RCC 7860 (cell line): ENCODE measurements around the gene RRBP1.

Experiments used
- DNase-seq: peaks from one replicate; pipeline ENCODE4 v3.0.0-alpha.2; 2015; ENCODE audit warnings: low spot score
- FAIRE-seq: peaks from 2 replicates; lab custom pipeline; 2012; peaks lifted over from hg19 to GRCh38; lab: Jason Lieb, UNC

The RRBP1 gene

DNA sequence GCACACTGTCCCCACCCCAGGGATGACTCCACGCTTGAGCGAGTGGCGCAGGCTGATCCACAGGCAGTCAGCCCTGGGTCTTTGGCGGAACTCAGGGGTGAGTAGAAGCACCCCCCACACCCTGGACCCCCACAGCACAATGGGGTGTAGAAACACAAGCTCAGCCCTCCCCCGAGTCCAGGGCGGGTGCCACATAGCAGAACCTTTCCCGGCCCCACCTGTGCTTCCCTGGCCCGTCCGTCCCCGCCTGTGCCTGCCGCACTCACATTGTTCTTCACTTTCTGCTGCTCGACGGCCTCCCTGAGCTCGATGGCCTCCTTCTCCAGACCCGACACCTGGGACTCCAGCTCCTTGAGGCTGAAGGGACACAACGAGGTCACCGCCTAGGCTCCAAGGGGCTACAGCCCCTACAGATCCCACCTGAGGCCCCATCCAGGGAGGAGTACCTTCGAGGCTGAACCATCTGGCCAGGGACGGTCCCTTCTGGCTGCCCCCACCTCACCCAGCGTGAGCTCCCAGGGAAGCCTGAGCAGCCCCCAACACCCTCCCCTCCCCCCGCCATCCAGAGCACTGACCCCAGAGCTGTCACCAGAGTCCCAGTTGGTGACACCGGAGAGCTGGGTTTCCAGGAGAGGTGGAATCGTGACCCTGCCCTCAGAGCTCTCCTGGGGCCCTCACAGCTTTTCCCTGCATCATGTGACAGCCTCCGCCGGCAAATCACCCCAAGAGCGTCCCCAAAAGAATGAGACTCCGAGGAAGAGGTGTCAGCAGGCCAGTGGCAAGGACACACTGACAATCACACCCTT lies 56.6 kb downstream of the RRBP1 start:
- FAIRE-seq = no peak

DNA sequence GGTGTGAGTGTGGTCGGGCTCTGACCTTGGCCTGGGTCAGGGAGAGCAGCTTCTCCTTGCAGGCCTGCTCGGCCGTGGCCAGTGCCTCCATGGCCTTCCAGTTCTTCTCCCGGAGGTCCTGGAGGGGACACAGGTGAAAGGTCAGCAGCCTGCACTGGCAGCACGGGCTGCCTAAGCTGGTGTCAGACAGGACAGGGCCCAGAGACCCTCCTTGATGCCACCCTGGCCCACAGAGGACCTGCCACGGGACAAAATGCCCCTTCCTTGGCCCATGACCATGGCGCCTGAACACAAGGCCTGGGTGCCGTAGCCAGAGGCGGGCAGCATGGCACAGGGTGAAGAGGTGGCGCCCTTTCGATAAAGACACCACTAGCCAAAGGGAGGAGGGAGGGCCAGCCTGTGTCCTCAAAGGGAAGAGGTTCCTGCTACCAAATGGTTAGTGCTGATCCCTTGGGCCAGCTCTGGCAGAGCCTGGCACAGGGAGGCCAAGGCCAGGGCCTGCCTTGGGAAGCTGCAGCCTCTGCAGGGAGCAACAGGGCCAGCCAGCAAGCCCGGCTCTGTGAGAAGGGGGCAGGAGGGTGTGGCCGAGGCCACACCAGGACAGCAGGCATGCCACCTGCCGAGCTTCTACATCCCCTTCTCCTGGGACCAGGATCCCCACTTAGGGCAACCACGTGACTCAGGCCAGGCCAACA lies 57.3 kb downstream of the RRBP1 start:
- no peak for FAIRE-seq

More for the DNA sequence above, 56.6 kb downstream of the RRBP1 start:
- no peak for DNase-seq

DNA sequence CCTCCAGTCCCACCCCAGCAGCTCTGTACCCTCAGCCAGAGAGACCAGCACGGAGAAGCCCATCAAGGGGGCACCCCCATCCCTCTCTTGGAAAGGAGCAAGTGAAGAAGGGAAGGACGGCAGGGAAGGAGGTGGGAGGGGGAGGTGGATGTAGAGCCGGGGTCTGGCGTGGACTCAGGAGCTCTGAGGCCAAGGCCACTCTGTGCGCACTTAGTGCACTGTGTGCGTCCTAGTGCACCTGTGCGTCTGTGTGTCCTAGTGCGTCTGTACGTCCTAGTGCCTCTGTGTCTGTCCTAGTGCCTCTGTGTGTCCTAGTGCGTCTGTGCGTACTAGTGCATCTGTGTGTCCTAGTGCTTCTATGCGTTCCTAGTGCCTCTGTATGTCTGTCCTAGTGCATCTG lies 58.0 kb downstream of the RRBP1 start:
- DNase-seq (no peak), FAIRE-seq (no peak)

More for the DNA sequence above, 57.3 kb downstream of the RRBP1 start:
- DNase-seq = no peak

DNA sequence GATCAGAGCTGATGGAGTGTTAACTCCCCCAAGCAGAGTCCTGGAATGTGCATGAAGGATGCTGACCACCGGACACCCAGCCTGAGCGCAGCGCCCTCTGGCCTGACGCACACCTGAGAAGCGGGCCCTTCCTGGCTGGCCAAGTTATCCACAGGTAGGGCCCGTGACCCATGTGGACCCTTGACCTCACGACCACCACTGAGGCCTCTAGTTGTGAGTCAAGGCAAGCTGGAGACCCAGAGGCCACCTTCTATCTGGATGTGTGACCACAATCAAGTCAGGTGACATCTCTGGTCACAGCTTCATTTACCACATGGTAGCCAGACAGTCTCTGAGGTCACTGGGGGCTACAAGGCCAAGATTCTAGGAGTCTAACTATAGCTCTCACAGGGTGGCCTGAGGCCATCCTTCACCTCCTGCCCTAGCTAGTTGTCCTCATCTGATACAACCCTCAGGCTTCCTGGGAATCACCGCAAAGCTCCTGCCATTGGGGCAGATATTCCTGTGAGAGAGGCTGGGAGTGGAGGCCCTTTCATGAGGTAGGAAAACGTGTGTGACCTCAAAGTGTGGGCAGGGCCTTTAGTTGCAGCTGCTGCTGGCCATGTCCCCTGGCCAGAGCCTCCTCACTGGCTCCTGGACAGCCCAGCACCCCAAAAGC lies 59.1 kb downstream of the RRBP1 start:
- FAIRE-seq = no peak
- no peak for DNase-seq

GRCh38 chr20:17622086-17622850 lies 59.8 kb downstream of the RRBP1 start:
- no peak for DNase-seq
- FAIRE-seq = no peak

- FAIRE-seq (no peak), DNase-seq (no peak)
Measured at GRCh38 chr20:17621229-17621968, 60.6 kb downstream of the RRBP1 start.

- DNase-seq = no peak
Measured at GRCh38 chr20:17620371-17621228, 61.4 kb downstream of the RRBP1 start.

GRCh38 chr20:17619351-17620093 lies 62.5 kb downstream of the RRBP1 start:
- FAIRE-seq = no peak

More at GRCh38 chr20:17620371-17621228, 61.4 kb downstream of the RRBP1 start:
- FAIRE-seq = no peak

DNA sequence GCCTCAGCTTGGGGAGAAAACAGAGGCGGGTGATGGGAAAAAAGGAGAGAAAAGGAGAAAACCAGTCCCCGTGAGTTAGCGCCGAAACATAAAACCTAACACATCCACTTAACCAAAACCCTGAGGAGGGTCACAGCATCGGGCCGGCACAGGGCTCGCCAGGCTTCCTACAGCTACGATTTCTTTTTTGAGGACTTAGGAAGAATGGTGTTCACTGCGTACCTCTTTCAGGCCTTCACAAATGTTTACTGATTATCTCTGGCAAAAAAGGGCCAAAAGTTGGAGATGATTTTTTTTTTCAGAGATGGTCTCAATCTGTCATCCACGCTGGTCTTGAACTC lies 63.4 kb downstream of the RRBP1 start:
- DNase-seq (no peak), FAIRE-seq (no peak)

More at GRCh38 chr20:17619351-17620093, 62.5 kb downstream of the RRBP1 start:
- no peak for DNase-seq

DNA sequence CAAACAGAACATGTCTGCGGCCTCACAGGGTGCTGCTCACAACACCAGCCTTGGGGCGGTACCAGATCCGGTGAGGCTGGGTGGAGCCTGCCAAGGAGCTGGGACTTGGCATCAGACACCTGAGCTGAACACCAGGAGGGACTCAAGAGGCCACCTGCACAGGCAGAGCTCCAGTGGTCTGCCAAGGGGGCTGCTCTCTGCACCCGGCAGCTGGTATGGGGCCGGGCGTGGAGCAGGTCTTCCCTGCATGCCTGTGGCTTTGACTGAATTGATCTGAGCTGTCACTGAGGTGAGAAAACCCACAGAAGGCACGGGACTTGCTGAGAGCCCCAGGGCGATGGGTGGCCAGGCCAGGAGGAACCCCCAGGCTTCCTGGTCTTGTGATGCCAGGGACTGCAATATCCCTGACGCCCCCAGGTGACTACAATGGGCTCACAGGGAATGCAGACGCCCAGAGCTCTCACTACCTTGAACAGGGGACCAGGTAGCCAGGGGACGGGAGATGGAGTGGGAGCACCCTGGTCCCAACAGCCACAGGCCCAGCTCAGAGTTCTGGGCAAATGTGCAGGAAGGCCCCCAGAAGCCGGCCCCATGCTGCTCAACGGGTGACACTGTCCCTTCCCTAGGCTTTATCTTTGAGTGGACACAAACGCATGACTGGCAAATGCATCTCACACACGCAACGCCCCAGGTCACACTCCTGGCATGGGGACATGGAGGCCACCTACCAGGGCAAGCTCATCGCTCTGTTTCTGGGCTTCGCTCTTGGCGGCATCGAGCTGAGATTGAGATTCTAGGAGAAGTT lies 64.0 kb downstream of the RRBP1 start:
- no peak for DNase-seq
- no peak for FAIRE-seq

- DNase-seq (peak; percentile 7), FAIRE-seq (no peak)
Measured at GRCh38 chr20:17617212-17617867, 64.7 kb downstream of the RRBP1 start.

DNA sequence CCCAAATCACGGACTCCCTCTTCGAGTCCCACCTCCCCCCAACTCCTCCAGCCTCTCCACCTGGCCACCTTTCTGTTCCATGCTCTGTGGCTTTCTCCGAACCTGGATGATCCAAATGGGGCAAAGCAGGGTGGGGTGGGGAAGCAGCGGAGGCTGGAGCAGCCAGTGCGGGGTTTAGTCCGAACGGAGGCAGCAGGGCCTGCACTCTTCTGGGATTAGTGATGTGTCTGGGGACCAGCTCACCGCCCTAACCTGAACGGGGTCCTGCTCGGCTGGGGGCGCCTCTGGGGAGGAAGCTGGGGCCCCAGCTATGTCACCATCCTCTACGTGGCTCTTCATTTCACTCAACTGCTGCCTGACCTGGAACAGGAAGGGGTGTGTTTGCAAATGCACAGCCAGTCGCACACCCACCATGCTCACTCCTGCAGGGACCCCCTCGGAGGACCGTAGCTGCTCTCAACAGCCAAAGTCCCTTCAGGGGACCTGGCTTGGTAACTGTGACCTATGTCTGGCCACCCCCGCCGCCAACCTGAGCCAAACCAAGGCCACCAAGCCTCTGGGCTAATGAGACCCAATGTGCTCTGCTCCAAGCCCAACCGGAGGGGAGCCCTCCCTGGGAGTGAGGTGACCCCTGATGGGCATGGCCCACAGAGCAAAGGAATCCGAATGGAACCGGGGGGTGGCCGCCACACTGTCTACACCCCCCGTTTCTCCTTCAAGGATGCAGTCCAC lies 65.4 kb downstream of the RRBP1 start:
- no peak for FAIRE-seq
- no peak for DNase-seq

GRCh38 chr20:17615645-17616479 lies 66.2 kb downstream of the RRBP1 start:
- no peak for DNase-seq
- FAIRE-seq = no peak

DNA sequence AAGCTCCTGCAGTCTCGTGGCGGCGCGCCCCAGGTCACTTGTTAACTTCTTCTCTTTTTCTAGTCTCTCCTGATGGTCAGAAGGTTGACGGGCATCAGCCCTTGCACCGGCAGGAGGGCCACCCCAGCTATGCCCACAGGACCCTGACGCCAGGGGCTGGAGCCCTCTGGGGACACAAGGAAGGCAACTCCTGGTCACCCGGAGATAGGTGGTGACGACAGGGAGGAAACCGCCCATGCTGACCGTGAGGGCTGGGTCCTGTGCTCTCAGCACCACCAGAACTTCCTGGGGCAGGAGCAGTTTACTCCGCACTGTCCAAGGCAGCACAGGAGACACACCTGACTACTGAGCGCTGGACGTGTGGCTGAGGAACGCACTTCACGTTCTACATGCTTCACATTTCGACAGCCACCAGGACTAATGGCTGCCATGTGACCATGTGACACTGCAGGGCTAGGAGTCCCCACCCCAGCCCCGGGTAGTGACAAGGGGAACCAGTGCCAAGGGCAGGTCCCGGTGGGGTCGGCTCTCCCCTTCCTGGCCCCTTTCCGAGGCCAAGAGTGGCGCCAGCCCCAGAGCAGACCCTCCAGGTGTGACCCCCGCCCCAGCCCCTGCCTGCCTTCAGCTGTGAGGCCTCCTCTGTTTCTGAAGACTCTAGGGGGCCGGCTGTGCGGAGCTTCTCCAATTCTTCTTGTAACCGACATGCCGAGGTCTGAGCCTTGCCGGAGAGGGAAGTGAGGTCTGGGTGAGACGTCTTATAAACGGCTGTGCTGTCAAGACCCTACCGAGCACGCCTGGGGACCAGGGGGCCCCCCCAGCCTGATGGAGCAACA lies 67.0 kb downstream of the RRBP1 start:
- no peak for DNase-seq
- FAIRE-seq = no peak
